ENCODE measurements around the gene WDFY1. TPM values are rescaled to one million over a fixed set of nuclear protein-coding genes. Genes with fewer than 3 reads are reported as not detected.

The WDFY1 gene
- total and polyA plus RNA-seq, 9 of the 15 experiments (the other 6 are each of a cell fraction or from before 2014, with no cell fraction given), result 5.4 to 27.6 (median 17.5) TPM

DNA sequence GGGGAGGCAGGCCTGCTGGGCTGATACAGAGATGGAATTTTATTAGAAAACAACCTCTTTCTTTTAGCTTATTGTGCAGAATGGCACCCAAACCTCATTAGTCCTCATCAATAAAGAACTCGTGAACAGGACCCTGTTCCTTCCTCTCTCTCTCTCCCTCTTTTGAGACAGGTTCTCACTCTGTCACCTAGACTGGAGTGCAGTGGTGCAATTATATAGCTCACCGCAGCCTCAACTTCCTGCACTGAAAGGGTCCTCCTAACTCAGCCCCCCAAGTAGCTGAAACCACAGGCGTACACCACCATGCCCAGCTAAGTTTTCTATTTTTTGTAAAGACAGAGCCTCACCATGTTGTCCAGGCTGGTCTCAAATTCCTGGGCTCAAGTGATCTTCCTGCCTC, 86.1 kb downstream of the WDFY1 start:
- H3K4me3 ChIP-seq, result no peak overlapping the region
- no peak overlapping the region for H3K4me2 ChIP-seq (ENCODE audit: insufficient read depth, low read length)
- ATAC-seq, result no peak
- CTCF ChIA-PET (ENCODE audit: low intra/inter-chr PET ratio), result no interaction called here
- H4K20me1 ChIP-seq (replicated peaks; ENCODE audit: control insufficient read depth, insufficient read depth, low read length), result no peaks in the 10 kb centered on the region
- no peak overlapping the region for H3K27ac ChIP-seq (ENCODE audit: extremely low read depth, low read depth, low read length)
- H3K4me1 ChIP-seq (replicated peaks in 1 of 2; ENCODE audit: control insufficient read depth in 2 of 2, insufficient read depth in 2 of 2, low read length in 2 of 2), result no peaks in the 10 kb centered on the region
- DNase-seq (ENCODE audit: extremely low read depth in 1 of 4, low spot score in 3 of 4), result no peak
- WGBS (ENCODE audit: insufficient coverage, low coverage, missing lambda C conversion rate), result 17% methylated on average over 3 of the region's 3 CpGs
- BruUV-seq (replicated peaks), result no TSS peak
- no peak for FAIRE-seq
- no peaks in the 10 kb centered on the region for H3K9me1 ChIP-seq (ENCODE audit: control insufficient read depth, insufficient read depth, low read length)
- POLR2A ChIA-PET, result interaction anchor here (1.9 kb wide), 1 partner anchor 9 kb away, joined by 6 read pairs; no protein-coding TSS in a partner anchor
- H3K9me3 ChIP-seq (replicated peaks; ENCODE audit: control insufficient read depth, insufficient read depth, low read depth, low read length), result no peaks in the 10 kb centered on the region
- H3K27me3 ChIP-seq (ENCODE audit: control insufficient read depth in 2 of 2, insufficient read depth in 2 of 2, low read length in 2 of 2), result peaks cover 0 to 5% of the 10 kb centered on the region in 2 experiments; a peak in 1 of 5 replicates
- no peaks in the 10 kb centered on the region for H3K79me2 ChIP-seq (ENCODE audit: control insufficient read depth, insufficient read depth, low read length)
- in situ Hi-C loops (cut with MboI) (no loop called here), intact Hi-C loops (cut with micrococcal nuclease) (no loop called here)
- H3K9ac ChIP-seq (ENCODE audit: insufficient read depth in 1 of 2, low read depth in 2 of 2, low read length in 2 of 2), result no peak overlapping the region
- no peak overlapping the region for H2AFZ ChIP-seq (ENCODE audit: low read depth, low read length)
- H3K36me3 ChIP-seq (ENCODE audit: control insufficient read depth, insufficient read depth, low read length), result no peaks in the 10 kb centered on the region
- TF ChIP-seq NFIC (IDR thresholded peaks at IDR 0.05) (no peak), YY1 (IDR thresholded peaks at IDR 0.05; ENCODE audit: borderline replicate concordance in 1 of 3, control insufficient read depth in 1 of 3, extremely low read depth in 1 of 3, insufficient read depth in 3 of 3, insufficient read length in 1 of 3, insufficient replicate concordance in 2 of 3, low read depth in 1 of 3, low read length in 2 of 3) (no peak), ZSCAN32 (CRISPR knock-in tag; IDR thresholded peaks at IDR 0.05) (no peak), EGR1 (conservative IDR thresholded peaks at IDR 0.05) (no peak), ZNF347 (CRISPR knock-in tag; IDR thresholded peaks at IDR 0.05; ENCODE audit: low read depth) (no peak), YBX1 (IDR thresholded peaks at IDR 0.05) (no peak), ZNF316 (IDR thresholded peaks at IDR 0.05) (no peak), ZBTB11 (CRISPR knock-in tag; IDR thresholded peaks at IDR 0.05) (no peak), ZNF174 (CRISPR knock-in tag; IDR thresholded peaks at IDR 0.05) (no peak), IRF2 (CRISPR knock-in tag; IDR thresholded peaks at IDR 0.05) (no peak), ILK (tag; IDR thresholded peaks at IDR 0.05; ENCODE audit: borderline replicate concordance, low read depth) (no peak), ESRRB (CRISPR knock-in tag; IDR thresholded peaks at IDR 0.05; ENCODE audit: borderline replicate concordance) (no peak)
- TF ChIP-seq, protein P1, sequence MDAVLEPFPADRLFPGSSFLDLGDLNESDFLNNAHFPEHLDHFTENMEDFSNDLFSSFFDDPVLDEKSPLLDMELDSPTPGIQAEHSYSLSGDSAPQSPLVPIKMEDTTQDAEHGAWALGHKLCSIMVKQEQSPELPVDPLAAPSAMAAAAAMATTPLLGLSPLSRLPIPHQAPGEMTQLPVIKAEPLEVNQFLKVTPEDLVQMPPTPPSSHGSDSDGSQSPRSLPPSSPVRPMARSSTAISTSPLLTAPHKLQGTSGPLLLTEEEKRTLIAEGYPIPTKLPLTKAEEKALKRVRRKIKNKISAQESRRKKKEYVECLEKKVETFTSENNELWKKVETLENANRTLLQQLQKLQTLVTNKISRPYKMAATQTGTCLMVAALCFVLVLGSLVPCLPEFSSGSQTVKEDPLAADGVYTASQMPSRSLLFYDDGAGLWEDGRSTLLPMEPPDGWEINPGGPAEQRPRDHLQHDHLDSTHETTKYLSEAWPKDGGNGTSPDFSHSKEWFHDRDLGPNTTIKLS (IDR thresholded peaks at IDR 0.05; ENCODE audit: borderline replicate concordance, low read depth), result no peak
- TF ChIP-seq, protein P2, sequence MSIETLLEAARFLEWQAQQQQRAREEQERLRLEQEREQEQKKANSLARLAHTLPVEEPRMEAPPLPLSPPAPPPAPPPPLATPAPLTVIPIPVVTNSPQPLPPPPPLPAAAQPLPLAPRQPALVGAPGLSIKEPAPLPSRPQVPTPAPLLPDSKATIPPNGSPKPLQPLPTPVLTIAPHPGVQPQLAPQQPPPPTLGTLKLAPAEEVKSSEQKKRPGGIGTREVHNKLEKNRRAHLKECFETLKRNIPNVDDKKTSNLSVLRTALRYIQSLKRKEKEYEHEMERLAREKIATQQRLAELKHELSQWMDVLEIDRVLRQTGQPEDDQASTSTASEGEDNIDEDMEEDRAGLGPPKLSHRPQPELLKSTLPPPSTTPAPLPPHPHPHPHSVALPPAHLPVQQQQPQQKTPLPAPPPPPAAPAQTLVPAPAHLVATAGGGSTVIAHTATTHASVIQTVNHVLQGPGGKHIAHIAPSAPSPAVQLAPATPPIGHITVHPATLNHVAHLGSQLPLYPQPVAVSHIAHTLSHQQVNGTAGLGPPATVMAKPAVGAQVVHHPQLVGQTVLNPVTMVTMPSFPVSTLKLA (conservative IDR thresholded peaks at IDR 0.05), result no peak

Measured in K562 (cell line).